CD4-positive, alpha-beta T cell (primary cell): Measurements from ENCODE around the gene CR1L. TPM values are rescaled to one million over a fixed set of nuclear protein-coding genes. Genes with fewer than 3 reads are reported as not detected.
"Not testable (repeated sequence)": the region's sequence is repeated elsewhere in the genome, so short reads cannot be mapped to it uniquely, and the experiment has no call there.

Experiments used
- ATAC-seq: fragments of 200-7000 bp; cut with Tn5 transposase; one replicate; pipeline ENCODE4 v1.10.0; 2022; ENCODE audit warnings: mild to moderate bottlenecking; ENCODE audit not compliant: poor library complexity
- CTCF ChIA-PET: fragments of 350-600 bp; sonication (Branson Sonifier 250); formaldehyde crosslinking; loops from one replicate; lab custom pipeline; 2021; ENCODE audit warnings: antibody characterized with exemption, inconsistent platforms; lab: Charles Lee
- POLR2A ChIA-PET: fragments of 350-600 bp; sonication (Branson Sonifier 250); formaldehyde crosslinking; loops from one replicate; lab custom pipeline; 2021; ENCODE audit warnings: antibody characterized with exemption, inconsistent platforms; lab: Charles Lee
- DNase-seq, 14 experiments: peaks; one replicate each; pipeline ENCODE4 v3.0.0-alpha.2; 2013 to 2020; ENCODE audit warnings: mixed read lengths in 2 of 14
- H3K27ac ChIP-seq, 2 donors: one replicate each; pipeline versions ENCODE4 v1.5.1 to v1.7.0; 2013; ENCODE audit warnings: low read length in 2 of 2, low read depth in 1 of 2, mild to moderate bottlenecking in 1 of 2
- H3K27me3 ChIP-seq, 2 experiments: 1 replicate in 1 of 2; 2 replicates in 1 of 2; pipeline versions ENCODE4 v1.6.1 to v1.7.0; 2013; ENCODE audit warnings: low read length in 2 of 2, control low read depth in 1 of 2, mild to moderate bottlenecking in 1 of 2, moderate library complexity in 1 of 2; ENCODE audit not compliant: insufficient read depth in 2 of 2, control insufficient read depth in 1 of 2
- H3K36me3 ChIP-seq: one replicate; pipeline ENCODE4 v1.6.1; 2013; ENCODE audit warnings: low read length, control low read depth; ENCODE audit not compliant: insufficient read depth
- H3K4me1 ChIP-seq: one replicate; pipeline ENCODE4 v1.6.1; 2013; ENCODE audit warnings: low read length, control low read depth; ENCODE audit not compliant: insufficient read depth
- H3K4me3 ChIP-seq: one replicate; pipeline ENCODE4 v1.5.1; 2013; ENCODE audit warnings: mild to moderate bottlenecking, low read length, moderate library complexity
- H3K9me3 ChIP-seq, 2 experiments: 1 replicate in 1 of 2; 2 replicates in 1 of 2; pipeline versions ENCODE4 v1.6.1 to v1.7.0; 2013; ENCODE audit warnings: low read length in 2 of 2, mild to moderate bottlenecking in 2 of 2, control low read depth in 1 of 2, moderate library complexity in 1 of 2; ENCODE audit not compliant: control insufficient read depth in 1 of 2, insufficient read depth in 1 of 2
- H3K27ac Mint-ChIP-seq: one replicate; pipeline ENCODE4 v1.8.0; 2020; ENCODE audit warnings: mixed read lengths
- H3K27me3 Mint-ChIP-seq: one replicate; pipeline ENCODE4 v1.8.0; 2021; ENCODE audit warnings: mixed read lengths
- H3K36me3 Mint-ChIP-seq: one replicate; pipeline ENCODE4 v1.8.0; 2021; ENCODE audit warnings: low read depth, mixed read lengths
- H3K4me1 Mint-ChIP-seq: one replicate; pipeline ENCODE4 v1.8.0; 2021; ENCODE audit warnings: low read depth, mixed read lengths
- H3K4me3 Mint-ChIP-seq: one replicate; pipeline ENCODE4 v1.8.0; 2020; ENCODE audit warnings: mild to moderate bottlenecking, mixed read lengths
- H3K9me3 Mint-ChIP-seq: one replicate; pipeline ENCODE4 v1.8.0; 2020; ENCODE audit warnings: mixed read lengths
- intact Hi-C, 2 experiments: fragments of 100-400 bp; cut with DNase I in 1 of 2; cut with micrococcal nuclease in 1 of 2; formaldehyde crosslinking; loops; one replicate each; pipeline versions ENCODE4 v1.15.1 to v1.9.0; 2023 to 2025; cut with DNase I, micrococcal nuclease
- total RNA-seq, 174 experiments: library from RNA in 2 of 174; stranded (reverse) in 2 of 174; gene quantifications; one replicate each; pipeline ENCODE4 v1.2.3 and lab custom pipeline; 2021 to 2026
- TF ChIP-seq, protein P1 (sequence below): fragments of 200-600 bp; IDR thresholded peaks from one replicate; pipeline ENCODE4 v1.8.0; 2022; ENCODE audit warnings: antibody characterized with exemption, mild to moderate bottlenecking

The CR1L gene
- total RNA-seq, 2 experiments from 2014 or later, result not detected

DNA sequence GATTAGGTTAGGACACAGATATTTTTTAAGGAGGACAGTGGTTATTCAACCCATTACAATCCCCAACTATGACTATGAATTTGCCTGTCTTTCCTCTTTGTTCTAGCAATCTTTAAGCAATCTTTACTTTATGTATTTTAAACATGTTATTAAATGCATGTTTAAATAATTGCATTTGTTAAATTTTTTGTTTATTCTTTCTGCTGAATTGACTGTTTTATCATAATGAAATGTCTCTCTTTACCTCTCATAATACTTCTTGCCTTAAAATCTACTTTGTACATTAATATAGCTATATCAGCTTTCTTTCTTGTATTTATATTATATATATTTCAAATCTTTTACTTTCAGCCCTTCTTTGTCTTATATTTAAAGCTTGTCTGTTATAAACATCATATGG is 46.1 kb downstream of the CR1L start:
- ChIA-PET CTCF (no interaction called here), POLR2A (no interaction called here)
- no peak overlapping the region for H3K27ac ChIP-seq
- no peak overlapping the region for H3K4me3 Mint-ChIP-seq
- H3K27ac Mint-ChIP-seq, result no peak overlapping the region
- intact Hi-C loops, result no loop called here
- H3K4me1 Mint-ChIP-seq, result no peaks in the 10 kb centered on the region
- no peaks in the 10 kb centered on the region for H3K9me3 ChIP-seq
- H3K27me3 ChIP-seq, result peaks cover 0 to 6% of the 10 kb centered on the region in 2 experiments
- H3K4me1 ChIP-seq, result no peaks in the 10 kb centered on the region
- H3K9me3 Mint-ChIP-seq, result peaks cover 2% of the 10 kb centered on the region
- no peaks in the 10 kb centered on the region for H3K36me3 Mint-ChIP-seq
- DNase-seq (no peak), ATAC-seq (no peak)
- no peak overlapping the region for H3K4me3 ChIP-seq
- H3K36me3 ChIP-seq, result no peaks in the 10 kb centered on the region
- TF ChIP-seq, protein P1, sequence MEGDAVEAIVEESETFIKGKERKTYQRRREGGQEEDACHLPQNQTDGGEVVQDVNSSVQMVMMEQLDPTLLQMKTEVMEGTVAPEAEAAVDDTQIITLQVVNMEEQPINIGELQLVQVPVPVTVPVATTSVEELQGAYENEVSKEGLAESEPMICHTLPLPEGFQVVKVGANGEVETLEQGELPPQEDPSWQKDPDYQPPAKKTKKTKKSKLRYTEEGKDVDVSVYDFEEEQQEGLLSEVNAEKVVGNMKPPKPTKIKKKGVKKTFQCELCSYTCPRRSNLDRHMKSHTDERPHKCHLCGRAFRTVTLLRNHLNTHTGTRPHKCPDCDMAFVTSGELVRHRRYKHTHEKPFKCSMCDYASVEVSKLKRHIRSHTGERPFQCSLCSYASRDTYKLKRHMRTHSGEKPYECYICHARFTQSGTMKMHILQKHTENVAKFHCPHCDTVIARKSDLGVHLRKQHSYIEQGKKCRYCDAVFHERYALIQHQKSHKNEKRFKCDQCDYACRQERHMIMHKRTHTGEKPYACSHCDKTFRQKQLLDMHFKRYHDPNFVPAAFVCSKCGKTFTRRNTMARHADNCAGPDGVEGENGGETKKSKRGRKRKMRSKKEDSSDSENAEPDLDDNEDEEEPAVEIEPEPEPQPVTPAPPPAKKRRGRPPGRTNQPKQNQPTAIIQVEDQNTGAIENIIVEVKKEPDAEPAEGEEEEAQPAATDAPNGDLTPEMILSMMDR, result no peak
- H3K27me3 Mint-ChIP-seq, result peaks cover 19% of the 10 kb centered on the region

DNA sequence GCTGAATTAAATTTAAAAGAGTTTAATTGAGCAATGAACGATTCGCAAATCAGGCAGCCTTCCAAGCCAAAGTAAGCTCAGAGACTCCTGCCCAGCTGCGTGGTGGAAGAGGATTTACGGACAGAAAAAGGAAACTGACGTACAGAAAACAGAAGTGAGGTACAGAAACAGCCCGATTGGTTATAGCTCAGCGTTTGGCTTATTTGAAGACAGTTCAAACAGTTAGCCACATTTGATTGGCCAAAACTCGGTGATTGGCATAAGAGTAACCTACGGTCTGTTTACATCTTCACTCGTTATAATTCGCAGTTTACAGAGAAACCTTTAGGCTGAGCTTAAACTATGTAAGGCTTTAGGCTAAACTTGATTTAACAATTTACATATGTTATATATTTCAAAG is 46.9 kb downstream of the CR1L start:
- TF ChIP-seq, protein P1, result no peak
- CTCF ChIA-PET, result no interaction called here
- intact Hi-C loops, result no loop called here
- H3K9me3 Mint-ChIP-seq, result no peaks in the 10 kb centered on the region
- no peak for ATAC-seq
- Histone ChIP-seq H3K27ac (no peak overlapping the region), H3K4me1 (no peaks in the 10 kb centered on the region), H3K9me3 (no peaks in the 10 kb centered on the region), H3K36me3 (no peaks in the 10 kb centered on the region), H3K27me3 (peaks cover 0 to 6% of the 10 kb centered on the region in 2 experiments), H3K4me3 (no peak overlapping the region)
- no peak overlapping the region for H3K4me3 Mint-ChIP-seq
- DNase-seq, result no peak
- POLR2A ChIA-PET, result no interaction called here
- H3K27me3 Mint-ChIP-seq, result peaks cover 19% of the 10 kb centered on the region
- no peak overlapping the region for H3K27ac Mint-ChIP-seq
- H3K4me1 Mint-ChIP-seq, result no peaks in the 10 kb centered on the region
- H3K36me3 Mint-ChIP-seq, result no peaks in the 10 kb centered on the region

DNA sequence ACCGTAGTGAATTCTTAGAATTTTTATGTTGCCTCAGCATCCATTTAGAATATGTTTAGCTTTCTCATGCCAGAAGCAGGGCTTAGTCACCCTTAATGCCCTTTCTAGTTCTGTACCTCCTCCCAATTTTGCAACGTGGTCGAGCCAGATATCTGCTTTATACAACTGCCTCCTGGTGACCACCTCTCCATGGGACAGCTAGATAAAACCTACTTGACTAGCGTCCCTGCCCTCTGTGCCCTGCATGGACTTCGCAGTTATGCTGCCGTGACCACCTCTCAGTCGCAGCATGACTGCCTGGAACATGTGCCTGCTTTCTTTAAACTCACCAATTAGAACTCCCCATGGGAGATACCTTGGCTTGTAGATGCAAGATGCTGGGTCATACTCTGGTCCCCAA is 47.4 kb downstream of the CR1L start:
- H3K4me1 Mint-ChIP-seq, H3K4me1 ChIP-seq, H3K9me3 ChIP-seq, H3K4me3 ChIP-seq, H3K36me3 ChIP-seq, CTCF ChIA-PET, H3K27ac ChIP-seq, POLR2A ChIA-PET, H3K27me3 ChIP-seq, intact Hi-C loops, H3K4me3 Mint-ChIP-seq, ATAC-seq, H3K36me3 Mint-ChIP-seq, DNase-seq, H3K27ac Mint-ChIP-seq, H3K9me3 Mint-ChIP-seq: not testable (repeated sequence)
- H3K27me3 Mint-ChIP-seq, result peaks cover 19% of the 10 kb centered on the region

DNA sequence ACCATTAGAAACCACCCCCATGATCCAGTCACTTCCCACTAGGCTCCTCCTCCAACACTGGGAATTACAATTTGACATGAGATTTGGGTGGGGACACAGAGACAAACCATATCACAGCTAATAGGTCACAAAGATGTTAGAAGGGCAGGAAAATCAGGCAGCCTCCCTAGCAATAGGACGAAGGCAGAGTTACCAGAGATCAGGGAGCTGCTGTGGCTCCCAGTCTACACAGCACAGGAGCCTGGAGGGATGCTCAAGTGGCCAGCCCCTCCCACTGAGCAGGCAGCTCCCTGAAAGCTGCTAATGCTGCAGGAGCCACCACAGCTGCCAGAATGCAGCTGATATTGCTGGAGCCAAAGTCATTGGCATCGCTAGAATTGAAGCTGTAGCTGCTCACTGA is 51.0 kb downstream of the CR1L start:
- no peak for DNase-seq
- Histone ChIP-seq H3K27me3 (peaks cover 0 to 1% of the 10 kb centered on the region in 2 experiments), H3K27ac (no peak overlapping the region), H3K4me1 (no peaks in the 10 kb centered on the region), H3K9me3 (no peaks in the 10 kb centered on the region), H3K4me3 (no peak overlapping the region), H3K36me3 (no peaks in the 10 kb centered on the region)
- ChIA-PET POLR2A (no interaction called here), CTCF (no interaction called here)
- no peaks in the 10 kb centered on the region for H3K9me3 Mint-ChIP-seq
- H3K4me1 Mint-ChIP-seq, result no peaks in the 10 kb centered on the region
- intact Hi-C loops, result no loop called here
- peaks cover 19% of the 10 kb centered on the region for H3K27me3 Mint-ChIP-seq
- H3K27ac Mint-ChIP-seq, result no peak overlapping the region
- TF ChIP-seq, protein P1, result no peak
- ATAC-seq, result no peak
- H3K36me3 Mint-ChIP-seq, result no peaks in the 10 kb centered on the region
- H3K4me3 Mint-ChIP-seq, result no peak overlapping the region
